ENCODE data around the gene CCDC3. TPM values are rescaled to one million over a fixed set of nuclear protein-coding genes. Genes with fewer than 3 reads are reported as not detected.

The CCDC3 gene
- total RNA-seq, 2 donors from 2014 or later = 1.4 to 2.1 TPM

GRCh38 chr10:12940791-12941190 is 60.7 kb downstream of the CCDC3 start:
- intact Hi-C loops (cut with DNase I) = no loop called here
- Histone ChIP-seq H3K27ac (no peak overlapping the region), H3K27me3 (no peaks in the 10 kb centered on the region), H3K9ac (ENCODE audit: low read depth in 2 of 2, low read length in 2 of 2) (no peak overlapping the region), H3K4me3 (no peak overlapping the region), H3K36me3 (no peaks in the 10 kb centered on the region), H3K4me1 (no peaks in the 10 kb centered on the region), H3K9me3 (no peaks in the 10 kb centered on the region)
- TF ChIP-seq, protein P1, sequence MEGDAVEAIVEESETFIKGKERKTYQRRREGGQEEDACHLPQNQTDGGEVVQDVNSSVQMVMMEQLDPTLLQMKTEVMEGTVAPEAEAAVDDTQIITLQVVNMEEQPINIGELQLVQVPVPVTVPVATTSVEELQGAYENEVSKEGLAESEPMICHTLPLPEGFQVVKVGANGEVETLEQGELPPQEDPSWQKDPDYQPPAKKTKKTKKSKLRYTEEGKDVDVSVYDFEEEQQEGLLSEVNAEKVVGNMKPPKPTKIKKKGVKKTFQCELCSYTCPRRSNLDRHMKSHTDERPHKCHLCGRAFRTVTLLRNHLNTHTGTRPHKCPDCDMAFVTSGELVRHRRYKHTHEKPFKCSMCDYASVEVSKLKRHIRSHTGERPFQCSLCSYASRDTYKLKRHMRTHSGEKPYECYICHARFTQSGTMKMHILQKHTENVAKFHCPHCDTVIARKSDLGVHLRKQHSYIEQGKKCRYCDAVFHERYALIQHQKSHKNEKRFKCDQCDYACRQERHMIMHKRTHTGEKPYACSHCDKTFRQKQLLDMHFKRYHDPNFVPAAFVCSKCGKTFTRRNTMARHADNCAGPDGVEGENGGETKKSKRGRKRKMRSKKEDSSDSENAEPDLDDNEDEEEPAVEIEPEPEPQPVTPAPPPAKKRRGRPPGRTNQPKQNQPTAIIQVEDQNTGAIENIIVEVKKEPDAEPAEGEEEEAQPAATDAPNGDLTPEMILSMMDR (IDR thresholded peaks at IDR 0.05) = no peak
- DNase-seq = no peak

DNA sequence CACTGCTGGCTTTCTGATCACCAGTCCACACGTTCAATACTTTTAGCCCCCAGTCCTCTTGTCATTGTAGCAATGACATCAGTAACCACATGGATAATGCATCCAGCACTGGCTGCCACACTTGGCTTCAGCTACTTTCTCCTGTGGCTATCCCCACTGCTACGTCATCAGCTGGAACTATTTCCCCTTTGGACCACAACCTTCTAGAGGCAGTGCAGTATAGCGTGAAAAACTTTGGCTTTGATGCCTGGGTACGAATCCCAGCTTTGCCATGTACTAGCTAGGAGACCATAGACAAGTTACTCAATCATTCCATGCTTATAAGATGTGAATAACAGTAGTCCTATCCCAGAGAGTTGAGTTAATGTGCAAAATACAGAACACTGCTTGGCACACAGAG is 63.2 kb downstream of the CCDC3 start:
- Histone ChIP-seq H3K27ac (no peak overlapping the region), H3K4me1 (no peaks in the 10 kb centered on the region), H3K4me3 (no peak overlapping the region), H3K9ac (ENCODE audit: low read depth in 2 of 2, low read length in 2 of 2) (no peak overlapping the region), H3K27me3 (no peaks in the 10 kb centered on the region), H3K9me3 (no peaks in the 10 kb centered on the region), H3K36me3 (no peaks in the 10 kb centered on the region)
- intact Hi-C loops (cut with DNase I) = no loop called here
- DNase-seq = no peak
- TF ChIP-seq, protein P1 (IDR thresholded peaks at IDR 0.05) = no peak

DNA sequence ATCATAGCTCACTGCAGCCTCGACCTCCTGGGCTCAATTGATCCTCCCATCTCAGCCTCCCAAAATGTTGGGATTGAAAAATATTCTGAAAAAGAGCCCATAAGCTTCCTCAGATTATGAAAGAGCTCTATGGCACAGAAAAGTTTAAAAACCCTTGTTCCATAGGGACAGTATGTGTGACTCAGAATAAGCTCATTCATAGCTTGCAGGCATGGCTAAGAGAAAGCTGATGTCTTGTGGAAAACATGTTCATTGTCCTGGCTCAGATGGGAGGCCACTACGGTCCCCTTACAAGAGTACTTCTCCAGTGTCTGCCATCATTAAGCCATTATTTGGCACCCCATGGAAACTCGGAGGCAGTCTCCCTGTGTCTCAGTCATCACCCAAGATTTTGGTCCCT is 64.0 kb downstream of the CCDC3 start:
- Histone ChIP-seq H3K4me3 (no peak overlapping the region), H3K27me3 (no peaks in the 10 kb centered on the region), H3K9ac (ENCODE audit: low read depth in 2 of 2, low read length in 2 of 2) (no peak overlapping the region), H3K27ac (no peak overlapping the region), H3K36me3 (no peaks in the 10 kb centered on the region), H3K9me3 (no peaks in the 10 kb centered on the region), H3K4me1 (no peaks in the 10 kb centered on the region)
- TF ChIP-seq, protein P1 (IDR thresholded peaks at IDR 0.05) = no peak
- intact Hi-C loops (cut with DNase I) = no loop called here
- DNase-seq = no peak

DNA sequence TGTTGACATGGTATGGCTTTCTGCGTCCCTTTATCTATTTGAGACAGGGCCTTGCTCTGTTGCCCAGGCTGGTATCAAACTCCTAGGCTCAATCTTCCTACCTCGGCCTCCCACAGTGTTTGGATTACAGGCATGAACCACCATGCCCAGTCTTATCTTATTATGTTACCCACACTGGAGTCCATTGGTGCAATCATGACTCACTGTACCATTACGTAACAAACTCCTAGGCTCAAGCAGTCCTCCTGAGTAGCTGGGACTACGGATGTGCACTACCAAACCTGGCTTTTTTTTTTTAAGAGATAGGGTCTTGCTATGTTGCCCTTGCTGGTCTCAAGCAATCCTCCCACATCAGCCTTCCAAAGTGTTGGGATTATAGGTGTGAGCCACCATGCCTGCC is 66.7 kb downstream of the CCDC3 start:
- no peaks in the 10 kb centered on the region for H3K27me3 ChIP-seq
- no peak overlapping the region for H3K27ac ChIP-seq
- no peaks in the 10 kb centered on the region for H3K4me1 ChIP-seq
- no peak for DNase-seq
- intact Hi-C loops (cut with DNase I) = no loop called here
- no peaks in the 10 kb centered on the region for H3K36me3 ChIP-seq
- TF ChIP-seq, protein P1 (IDR thresholded peaks at IDR 0.05) = no peak
- no peak overlapping the region for H3K9ac ChIP-seq (ENCODE audit: low read depth in 2 of 2, low read length in 2 of 2)
- H3K4me3 ChIP-seq = no peak overlapping the region
- H3K9me3 ChIP-seq = no peaks in the 10 kb centered on the region

- Histone ChIP-seq H3K9me3 (no peaks in the 10 kb centered on the region), H3K36me3 (no peaks in the 10 kb centered on the region), H3K4me1 (no peaks in the 10 kb centered on the region), H3K9ac (ENCODE audit: low read depth in 2 of 2, low read length in 2 of 2) (no peak overlapping the region), H3K27me3 (no peaks in the 10 kb centered on the region), H3K4me3 (no peak overlapping the region), H3K27ac (no peak overlapping the region)
- TF ChIP-seq, protein P1 (IDR thresholded peaks at IDR 0.05) = no peak
- DNase-seq = no peak
- intact Hi-C loops (cut with DNase I) = no loop called here
These were observed 72.1 kb downstream of the CCDC3 start for GRCh38 chr10:12929381-12929780.

DNA sequence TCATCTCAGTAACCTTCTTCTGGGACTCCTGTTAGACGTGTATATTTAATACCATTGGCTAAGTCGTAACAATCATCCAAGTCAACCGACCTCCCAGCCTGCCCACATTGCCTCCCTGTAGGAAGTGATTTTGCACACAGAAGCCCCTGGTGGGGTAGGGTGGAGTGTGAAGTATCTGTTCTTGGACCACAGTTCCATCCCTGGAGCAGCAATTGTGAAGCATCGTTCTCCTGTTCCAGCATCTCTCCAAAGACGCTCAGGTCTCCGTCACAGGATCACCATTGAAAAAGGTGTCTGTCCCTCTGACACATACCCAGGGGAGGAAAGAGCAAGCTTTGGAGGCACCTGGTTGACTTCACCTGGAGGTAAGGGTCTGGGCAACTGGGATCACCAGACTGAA is 72.9 kb downstream of the CCDC3 start:
- Histone ChIP-seq H3K27me3 (no peaks in the 10 kb centered on the region), H3K36me3 (no peaks in the 10 kb centered on the region)
- TF ChIP-seq, protein P1 (IDR thresholded peaks at IDR 0.05) = no peak

More for the DNA sequence above, 72.9 kb downstream of the CCDC3 start:
- H3K9me3 ChIP-seq = no peaks in the 10 kb centered on the region
- H3K4me3 ChIP-seq = no peak overlapping the region
- no peak overlapping the region for H3K27ac ChIP-seq
- H3K4me1 ChIP-seq = no peaks in the 10 kb centered on the region
- DNase-seq = no peak
- intact Hi-C loops (cut with DNase I) = no loop called here
- no peak overlapping the region for H3K9ac ChIP-seq (ENCODE audit: low read depth in 2 of 2, low read length in 2 of 2)

All from colonic mucosa (tissue), 4 donors.